H9 (cell line): Measurements from ENCODE around the gene ASS1. TPM values are rescaled to one million over a fixed set of nuclear protein-coding genes. Genes with fewer than 3 reads are reported as not detected.
A peak's percentile ranks its signal among the peaks of the same experiment; 100 is the strongest.

ENCODE experiments used
- DNase-seq: peaks from one replicate; pipeline ENCODE4 v3.0.0-alpha.2; 2017
- H2AFZ ChIP-seq: one replicate; pipeline ENCODE4 v1.6.1; 2013; ENCODE audit warnings: mild to moderate bottlenecking, low read length, control low read depth, moderate library complexity
- H2AK5ac ChIP-seq: 2 replicates; pipeline ENCODE4 v1.6.1; 2013; ENCODE audit warnings: low read length, control low read depth, mixed read lengths; ENCODE audit not compliant: insufficient read length
- H2BK120ac ChIP-seq: one replicate; pipeline ENCODE4 v1.6.1; 2013; ENCODE audit warnings: low read depth, mild to moderate bottlenecking, low read length, control low read depth, inconsistent platforms; ENCODE audit not compliant: poor library complexity, severe bottlenecking
- H2BK12ac ChIP-seq: 2 replicates; pipeline ENCODE4 v1.6.1; 2013; ENCODE audit warnings: low read length, control low read depth, mixed read lengths, low read depth; ENCODE audit not compliant: insufficient read length
- H2BK15ac ChIP-seq: 2 replicates; pipeline ENCODE4 v1.6.1; 2013; ENCODE audit warnings: low read depth, low read length, control low read depth
- H2BK20ac ChIP-seq: one replicate; pipeline ENCODE4 v1.6.1; 2013; ENCODE audit warnings: low read depth, mild to moderate bottlenecking, low read length, control low read depth, inconsistent platforms; ENCODE audit not compliant: poor library complexity, severe bottlenecking
- H2BK5ac ChIP-seq: 2 replicates; pipeline ENCODE4 v1.6.1; 2013; ENCODE audit warnings: low read length, control low read depth, mixed read lengths; ENCODE audit not compliant: insufficient read length
- H3K14ac ChIP-seq: 2 replicates; pipeline ENCODE4 v1.6.1; 2013; ENCODE audit warnings: low read length, control low read depth; ENCODE audit not compliant: insufficient read depth
- H3K18ac ChIP-seq: 2 replicates; pipeline ENCODE4 v1.6.1; 2013; ENCODE audit warnings: low read depth, mild to moderate bottlenecking, mixed read lengths, low read length, control low read depth; ENCODE audit not compliant: insufficient read length
- H3K23ac ChIP-seq: 2 replicates; pipeline ENCODE4 v1.6.1; 2013; ENCODE audit warnings: low read length, control low read depth, mixed read lengths, low read depth; ENCODE audit not compliant: insufficient read length
- H3K23me2 ChIP-seq: 2 replicates; pipeline ENCODE4 v1.6.1; 2013; ENCODE audit warnings: low read depth, mild to moderate bottlenecking, mixed read lengths, low read length, control low read depth; ENCODE audit not compliant: insufficient read length, poor library complexity, severe bottlenecking
- H3K27ac ChIP-seq: 2 replicates; pipeline ENCODE4 v1.5.1; 2013; ENCODE audit warnings: low read length, control low read depth, mixed read lengths, low read depth; ENCODE audit not compliant: insufficient read length
- H3K27me3 ChIP-seq: 2 replicates; pipeline ENCODE4 v1.6.1; 2013; ENCODE audit warnings: low read length, control low read depth, inconsistent platforms; ENCODE audit not compliant: insufficient read depth
- H3K4ac ChIP-seq: 2 replicates; pipeline ENCODE4 v1.6.1; 2013; ENCODE audit warnings: low read depth, mild to moderate bottlenecking, control low read depth, inconsistent platforms, low read length, moderate library complexity
- H3K4me1 ChIP-seq: 2 replicates; pipeline ENCODE4 v1.6.1; 2013; ENCODE audit warnings: low read length, control low read depth, inconsistent platforms; ENCODE audit not compliant: insufficient read depth
- H3K4me2 ChIP-seq: 2 replicates; pipeline ENCODE4 v1.6.1; 2013; ENCODE audit warnings: low read length, control low read depth, mixed read lengths; ENCODE audit not compliant: insufficient read length, insufficient read depth
- H3K56ac ChIP-seq: 2 replicates; pipeline ENCODE4 v1.6.1; 2013; ENCODE audit warnings: low read depth, mild to moderate bottlenecking, mixed read lengths, low read length, control low read depth; ENCODE audit not compliant: insufficient read length
- H3K79me1 ChIP-seq: 2 replicates; pipeline ENCODE4 v1.6.1; 2013; ENCODE audit warnings: low read depth, mild to moderate bottlenecking, moderate library complexity, low read length, control low read depth, inconsistent platforms; ENCODE audit not compliant: insufficient read depth, poor library complexity, severe bottlenecking
- H3K79me2 ChIP-seq: 2 replicates; pipeline ENCODE4 v1.6.1; 2013; ENCODE audit warnings: low read length, control low read depth, inconsistent platforms; ENCODE audit not compliant: insufficient read depth
- H3K9ac ChIP-seq: 2 replicates; pipeline ENCODE4 v1.6.1; 2013; ENCODE audit warnings: low read length, control low read depth, mixed read lengths; ENCODE audit not compliant: insufficient read length; ENCODE audit errors: extremely low read depth
- H3K9me3 ChIP-seq: one replicate; pipeline ENCODE4 v1.6.1; 2013; ENCODE audit warnings: low read depth, low read length, inconsistent platforms; ENCODE audit not compliant: control insufficient read depth
- H3T11ph ChIP-seq: one replicate; pipeline ENCODE4 v1.6.1; 2013; ENCODE audit warnings: mild to moderate bottlenecking, low read length, control low read depth, inconsistent platforms
- H4K20me1 ChIP-seq: one replicate; pipeline ENCODE4 v1.6.1; 2013; ENCODE audit not compliant: control insufficient read depth, insufficient read length, insufficient read depth
- H4K5ac ChIP-seq: 2 replicates; pipeline ENCODE4 v1.6.1; 2013; ENCODE audit warnings: low read depth, mild to moderate bottlenecking, mixed read lengths, low read length, control low read depth; ENCODE audit not compliant: insufficient read length
- H4K8ac ChIP-seq: replicated peaks from 2 replicates; pipeline ENCODE4 v1.6.1; 2013; ENCODE audit warnings: low read length, control low read depth, mixed read lengths, low read depth; ENCODE audit not compliant: insufficient read length
- H4K91ac ChIP-seq: 2 replicates; pipeline ENCODE4 v1.6.1; 2013; ENCODE audit warnings: low read depth, mild to moderate bottlenecking, moderate library complexity, mixed read lengths, low read length, control low read depth; ENCODE audit not compliant: insufficient read length
- H3K27ac Mint-ChIP-seq, 3 experiments: 2 replicates in 2 of 3; 3 replicates in 1 of 3; pipeline ENCODE4 v1.8.0; 2020 to 2021; ENCODE audit warnings: mixed read lengths in 3 of 3, mild to moderate bottlenecking in 1 of 3, moderate library complexity in 1 of 3
- H3K27me3 Mint-ChIP-seq: 2 replicates; pipeline ENCODE4 v1.8.0; 2021; ENCODE audit warnings: low read depth, mild to moderate bottlenecking, moderate library complexity, mixed read lengths
- H3K36me3 Mint-ChIP-seq, 3 experiments: 2 replicates in 2 of 3; 3 replicates in 1 of 3; pipeline ENCODE4 v1.8.0; 2020 to 2021; ENCODE audit warnings: low read depth in 3 of 3, mixed read lengths in 3 of 3; ENCODE audit not compliant: insufficient read depth in 1 of 3
- H3K4me1 Mint-ChIP-seq, 2 experiments: 2 replicates each; pipeline ENCODE4 v1.8.0; 2020; ENCODE audit warnings: mixed read lengths in 2 of 2
- H3K4me3 Mint-ChIP-seq, 2 experiments: 2 replicates in 1 of 2; 3 replicates in 1 of 2; pipeline ENCODE4 v1.8.0; 2020 to 2021; ENCODE audit warnings: mild to moderate bottlenecking in 2 of 2, mixed read lengths in 2 of 2, moderate library complexity in 1 of 2
- H3K9me3 Mint-ChIP-seq, 2 experiments: 2 replicates in 1 of 2; 3 replicates in 1 of 2; pipeline ENCODE4 v1.8.0; 2020; ENCODE audit warnings: mild to moderate bottlenecking in 2 of 2, mixed read lengths in 2 of 2, moderate library complexity in 1 of 2
- CTCF ChIP-seq: fragments of 200-600 bp; sonication (generic); conservative IDR thresholded peaks from 3 replicates; pipeline ENCODE4 v1.8.0; 2021; ENCODE audit warnings: antibody characterized with exemption, mild to moderate bottlenecking
- WGBS: extraction: QIAGEN DNeasy Blood & Tissue Kit; methylation state at CpG from one replicate; pipeline ENCODE4 v1.1.7; 2013; ENCODE audit warnings: missing lambda C conversion rate, low lambda C conversion rate, mixed read lengths; ENCODE audit not compliant: insufficient read length; ENCODE audit errors: extremely low coverage; 5-methylcytosine and 5-hydroxymethylcytosine counted together
- total RNA-seq: library from RNA; stranded (reverse); gene quantifications from 2 replicates; pipeline ENCODE4 v1.2.1, GENCODE V29; 2021

ASS1 gene
- total RNA-seq, 1 experiment from 2014 or later: 118 TPM

GRCh38 chr9:130523921-130524320 is 79.2 kb downstream of the ASS1 start:
- no peaks in the 10 kb centered on the region for H3K9me3 ChIP-seq
- no peak overlapping the region for H2BK5ac ChIP-seq
- no peak overlapping the region for H3T11ph ChIP-seq
- H3K14ac ChIP-seq: no peak overlapping the region
- no peak overlapping the region for H3K27ac ChIP-seq
- no peak overlapping the region for H2BK120ac ChIP-seq
- H4K8ac ChIP-seq: no peak overlapping the region
- Mint-ChIP-seq H3K4me3 (no peak overlapping the region; a peak in 1 of 5 replicates), H3K27me3 (peaks cover 4% of the 10 kb centered on the region; the same call in 1 of the 2 replicates), H3K9me3 (no peaks in the 10 kb centered on the region; a peak in 1 of 5 replicates), H3K4me1 (peaks cover 36 to 53% of the 10 kb centered on the region in 2 experiments), H3K27ac (peak overlapping the region in 1 of 3 experiments; percentile 95; a peak in 2 of 7 replicates), H3K36me3 (no peaks in the 10 kb centered on the region)
- no peak overlapping the region for H4K5ac ChIP-seq
- no CpG with 5 or more reads among the region's 12 CpGs for WGBS
- H3K23ac ChIP-seq: no peak overlapping the region
- no peak overlapping the region for H3K4me2 ChIP-seq
- H2BK20ac ChIP-seq: no peak overlapping the region
- no peak overlapping the region for H3K9ac ChIP-seq
- H3K4ac ChIP-seq: no peak overlapping the region
- no peaks in the 10 kb centered on the region; the same call in 1 of the 2 replicates for H3K4me1 ChIP-seq
- no peaks in the 10 kb centered on the region for H3K23me2 ChIP-seq
- no peak for TF ChIP-seq CTCF
- H3K79me1 ChIP-seq: no peaks in the 10 kb centered on the region
- no peak overlapping the region for H3K56ac ChIP-seq
- peak overlapping the region; percentile 4 for H3K18ac ChIP-seq
- no peak overlapping the region for H4K91ac ChIP-seq
- no peak overlapping the region for H2BK12ac ChIP-seq
- H2BK15ac ChIP-seq: no peak overlapping the region
- DNase-seq: peak; percentile 70
- H2AK5ac ChIP-seq: no peak overlapping the region
- no peaks in the 10 kb centered on the region for H3K79me2 ChIP-seq
- H4K20me1 ChIP-seq: no peaks in the 10 kb centered on the region
- no peak overlapping the region for H2AFZ ChIP-seq
- no peaks in the 10 kb centered on the region for H3K27me3 ChIP-seq
